Gastrocnemius medialis (tissue), 4 donors: ENCODE results near the gene PHACTR3. TPM values are rescaled to one million over a fixed set of nuclear protein-coding genes. Genes with fewer than 3 reads are reported as not detected.

Experiments
- ATAC-seq, 2 donors: fragments of 150-250 bp; one replicate each; pipeline ENCODE4 v1.9.1; 2016
- DNase-seq, 2 donors: peaks; one replicate each; pipeline ENCODE4 v3.0.0-alpha.2; 2019
- H3K27ac ChIP-seq, 4 donors: fragments of 200-600 bp; sonication (generic); 1 replicate in 1 of 4; 2 replicates in 3 of 4; pipeline ENCODE4 v1.5.1; 2016 to 2018; ENCODE audit warnings: mild to moderate bottlenecking in 2 of 4, moderate library complexity in 1 of 4
- H3K27me3 ChIP-seq, 3 donors: fragments of 200-600 bp; sonication (generic) in 2 of 3; 1 replicate in 1 of 3; 2 replicates in 2 of 3; pipeline versions ENCODE4 v1.5.1 to v1.6.0; 2016 to 2019; ENCODE audit warnings: mild to moderate bottlenecking in 1 of 3, moderate library complexity in 1 of 3
- H3K36me3 ChIP-seq, 2 donors: fragments of 200-600 bp; sonication (generic) in 1 of 2; one replicate each; pipeline ENCODE4 v1.5.1; 2017 to 2018
- H3K4me1 ChIP-seq, 2 donors: fragments of 200-600 bp; sonication (generic) in 1 of 2; one replicate each; pipeline ENCODE4 v1.5.1; 2016 to 2017; ENCODE audit warnings: mild to moderate bottlenecking in 2 of 2
- H3K4me3 ChIP-seq, 4 donors: fragments of 200-600 bp; sonication (generic) in 3 of 4; 1 replicate in 1 of 4; 2 replicates in 3 of 4; pipeline ENCODE4 v1.5.1; 2016 to 2019; ENCODE audit warnings: mild to moderate bottlenecking in 2 of 4
- H3K9me3 ChIP-seq, 3 donors: fragments of 200-600 bp; sonication (generic) in 2 of 3; 1 replicate in 1 of 3; 2 replicates in 2 of 3; pipeline ENCODE4 v1.5.1; 2016 to 2019
- POLR2A ChIP-seq, 2 donors: fragments of 450-650 bp; IDR thresholded peaks; one replicate each; pipeline ENCODE4 v1.6.1; 2017; ENCODE audit warnings: antibody characterized with exemption in 2 of 2, mild to moderate bottlenecking in 2 of 2, moderate library complexity in 2 of 2
- in situ Hi-C, 4 donors: fragments of 200-750 bp; cut with MboI; loops; one replicate each; pipeline versions ENCODE4 v1.15.0 to v1.8.0; 2017; ENCODE audit warnings: low sequenced_read_pairs in 4 of 4
- intact Hi-C: fragments of 100-400 bp; cut with DNase I; formaldehyde crosslinking; loops from one replicate; pipeline ENCODE4 v1.15.1; 2023; ENCODE audit warnings: low total_unique reads
- total RNA-seq, 4 donors: library from RNA; depleted of rRNA; stranded (reverse); fragments of >200 nt; gene quantifications; one replicate each; pipeline versions ENCODE4 v1.1.0 to v1.2.3, GENCODE V29; 2016
- TF ChIP-seq, protein P1 (sequence below), 5 experiments: fragments of 450-650 bp in 3 of 5; fragments of 200-600 bp in 2 of 5; sonication (generic) in 2 of 5; IDR thresholded peaks in 4 of 5; conservative IDR thresholded peaks in 1 of 5; 1 replicate in 4 of 5; 2 replicates in 1 of 5; pipeline ENCODE4 v1.5.1; 2016 to 2019; ENCODE audit warnings: antibody characterized with exemption in 5 of 5, mild to moderate bottlenecking in 3 of 5, moderate library complexity in 3 of 5

Gene PHACTR3
- total RNA-seq, 4 donors from 2014 or later, result 0.24 to 1.1 (median 0.59) TPM; not detected in 1

DNA sequence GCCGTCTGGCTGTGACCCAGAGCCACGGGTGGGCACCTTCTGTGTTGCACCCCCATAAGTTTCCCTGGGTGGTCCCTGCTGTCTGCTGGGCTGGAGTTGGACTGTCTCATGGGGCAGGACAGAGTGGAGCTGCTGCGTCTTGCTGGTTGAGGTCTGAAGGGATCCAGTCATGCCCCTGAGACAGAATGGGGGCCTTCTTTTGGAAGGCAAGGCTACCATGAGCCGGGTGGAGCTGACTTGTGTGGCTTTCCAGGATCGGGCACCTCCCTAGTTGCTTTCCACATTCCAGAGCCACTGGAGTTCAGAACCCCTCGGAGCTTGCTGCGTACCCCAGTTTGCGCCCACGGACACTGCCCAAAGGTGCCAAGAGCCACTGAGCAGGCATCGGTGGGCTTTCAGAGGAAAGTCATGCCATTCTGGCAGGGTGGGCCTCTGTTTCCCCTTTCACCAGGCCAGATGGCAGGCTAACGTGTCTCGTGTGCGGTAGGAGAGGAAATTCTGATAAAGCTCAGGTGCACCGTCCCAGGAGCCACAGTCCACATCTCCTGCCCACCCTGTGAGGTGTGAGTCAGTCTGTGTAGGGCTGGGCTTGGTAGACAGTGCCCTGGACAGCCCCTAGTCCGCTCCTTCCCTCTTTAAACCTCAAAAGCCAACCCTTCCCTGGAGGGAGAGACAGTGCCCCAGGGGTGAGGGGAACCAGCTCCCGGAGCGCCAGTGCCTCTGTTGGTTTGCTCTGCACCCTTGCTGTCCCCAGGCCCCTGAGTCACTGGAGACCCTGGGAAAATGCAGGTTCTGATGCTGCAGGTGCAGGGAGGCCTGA lies 203.8 kb downstream of the PHACTR3 start:
- DNase-seq (no peak), ATAC-seq (no peak)
- Histone ChIP-seq H3K4me1 (no peaks in the 10 kb centered on the region), H3K27ac (no peak overlapping the region), H3K27me3 (no peaks in the 10 kb centered on the region), H3K36me3 (no peaks in the 10 kb centered on the region), H3K4me3 (no peak overlapping the region), H3K9me3 (no peaks in the 10 kb centered on the region)
- no peak for TF ChIP-seq POLR2A (IDR thresholded peaks at IDR 0.05)
- TF ChIP-seq, protein P1, sequence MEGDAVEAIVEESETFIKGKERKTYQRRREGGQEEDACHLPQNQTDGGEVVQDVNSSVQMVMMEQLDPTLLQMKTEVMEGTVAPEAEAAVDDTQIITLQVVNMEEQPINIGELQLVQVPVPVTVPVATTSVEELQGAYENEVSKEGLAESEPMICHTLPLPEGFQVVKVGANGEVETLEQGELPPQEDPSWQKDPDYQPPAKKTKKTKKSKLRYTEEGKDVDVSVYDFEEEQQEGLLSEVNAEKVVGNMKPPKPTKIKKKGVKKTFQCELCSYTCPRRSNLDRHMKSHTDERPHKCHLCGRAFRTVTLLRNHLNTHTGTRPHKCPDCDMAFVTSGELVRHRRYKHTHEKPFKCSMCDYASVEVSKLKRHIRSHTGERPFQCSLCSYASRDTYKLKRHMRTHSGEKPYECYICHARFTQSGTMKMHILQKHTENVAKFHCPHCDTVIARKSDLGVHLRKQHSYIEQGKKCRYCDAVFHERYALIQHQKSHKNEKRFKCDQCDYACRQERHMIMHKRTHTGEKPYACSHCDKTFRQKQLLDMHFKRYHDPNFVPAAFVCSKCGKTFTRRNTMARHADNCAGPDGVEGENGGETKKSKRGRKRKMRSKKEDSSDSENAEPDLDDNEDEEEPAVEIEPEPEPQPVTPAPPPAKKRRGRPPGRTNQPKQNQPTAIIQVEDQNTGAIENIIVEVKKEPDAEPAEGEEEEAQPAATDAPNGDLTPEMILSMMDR (IDR thresholded peaks at IDR 0.05 in 4 of 5, conservative IDR thresholded peaks at IDR 0.05 in 1 of 5), result no peak
- intact Hi-C loops, result no loop called here
- in situ Hi-C loops, result no loop called here

DNA sequence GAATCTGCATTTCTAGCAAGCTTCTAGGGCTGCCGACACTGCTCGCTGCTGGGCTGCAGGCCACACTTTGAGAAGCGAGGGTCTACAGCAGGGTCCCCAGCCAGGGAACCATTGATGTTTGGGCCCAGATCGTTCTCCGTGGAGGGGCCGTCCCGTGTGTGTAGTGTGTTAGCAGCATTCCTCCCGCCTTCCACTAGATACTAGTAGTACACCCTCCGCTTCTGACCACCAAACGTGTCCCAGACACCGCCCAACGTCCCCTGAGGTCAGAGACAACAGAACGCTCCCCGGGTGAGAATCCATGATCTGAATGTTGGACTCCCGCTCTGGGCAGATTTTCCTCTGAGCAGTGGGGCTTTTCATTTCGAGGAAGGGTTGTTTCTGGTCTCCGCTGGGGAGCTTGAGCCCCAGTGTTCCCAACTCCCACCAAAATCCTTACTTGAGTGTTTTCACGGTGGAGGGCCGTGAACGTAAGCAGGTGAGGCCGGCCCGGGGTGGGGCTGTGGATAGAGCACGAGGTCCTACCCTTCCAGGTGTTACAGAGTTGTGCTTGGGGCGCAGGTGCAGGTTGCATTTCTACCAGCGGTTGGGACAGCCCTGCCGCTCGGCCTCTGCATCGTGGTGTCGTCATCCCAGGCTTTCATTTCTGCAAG lies 204.5 kb downstream of the PHACTR3 start:
- TF ChIP-seq, protein P1 (IDR thresholded peaks at IDR 0.05 in 4 of 5, conservative IDR thresholded peaks at IDR 0.05 in 1 of 5), result no peak
- TF ChIP-seq POLR2A (IDR thresholded peaks at IDR 0.05), result no peak
- H3K4me3 ChIP-seq, result no peak overlapping the region
- H3K27me3 ChIP-seq, result no peaks in the 10 kb centered on the region
- in situ Hi-C loops, result no loop called here
- no peak for DNase-seq
- no peaks in the 10 kb centered on the region for H3K9me3 ChIP-seq
- no peaks in the 10 kb centered on the region for H3K36me3 ChIP-seq
- ATAC-seq, result no peak
- H3K27ac ChIP-seq, result no peak overlapping the region
- intact Hi-C loops, result no loop called here
- H3K4me1 ChIP-seq, result no peaks in the 10 kb centered on the region

DNA sequence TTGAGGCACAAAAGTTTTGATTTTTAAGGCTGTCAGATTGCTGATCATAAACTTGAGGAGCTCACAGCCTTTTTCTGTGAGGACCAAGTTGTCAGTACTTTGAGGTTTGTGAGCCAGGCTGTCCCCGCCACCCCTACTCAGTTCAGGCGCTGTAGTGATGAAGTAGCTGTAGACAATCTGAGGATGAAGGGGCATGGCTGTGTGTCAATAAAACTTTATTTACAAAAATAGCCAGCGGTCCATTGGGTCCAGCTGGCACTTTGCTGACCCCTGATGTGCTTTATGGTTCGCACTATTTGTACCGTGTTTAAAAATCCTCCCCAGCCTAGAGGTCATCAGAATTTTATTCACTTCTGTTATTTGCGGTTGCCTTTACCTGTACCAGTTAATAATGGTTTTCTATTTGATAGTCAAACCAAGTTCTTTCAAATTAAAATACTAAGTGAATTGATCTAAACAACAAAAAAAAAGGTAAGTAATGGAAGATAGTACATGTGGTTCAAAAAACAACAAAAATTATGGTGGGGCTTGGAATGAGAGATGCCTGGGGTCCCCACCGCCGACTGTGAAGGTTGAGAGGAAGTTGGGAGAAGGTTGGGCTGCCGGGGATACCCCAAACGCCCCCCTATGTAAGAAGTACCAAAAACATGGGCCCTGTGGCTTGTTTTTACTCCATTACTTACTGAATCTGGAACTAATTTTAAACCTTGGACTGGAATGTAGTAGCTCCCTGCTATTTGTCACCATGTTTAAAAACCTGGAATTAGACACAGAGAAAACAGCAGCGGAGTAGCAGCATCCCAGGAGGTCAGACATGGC lies 205.5 kb downstream of the PHACTR3 start:
- Histone ChIP-seq H3K4me1 (no peaks in the 10 kb centered on the region), H3K4me3 (no peak overlapping the region), H3K36me3 (no peaks in the 10 kb centered on the region), H3K27ac (no peak overlapping the region), H3K9me3 (no peaks in the 10 kb centered on the region), H3K27me3 (no peaks in the 10 kb centered on the region)
- ATAC-seq (no peak), DNase-seq (no peak)
- in situ Hi-C loops (no loop called here), intact Hi-C loops (no loop called here)
- no peak for TF ChIP-seq POLR2A (IDR thresholded peaks at IDR 0.05)
- TF ChIP-seq, protein P1 (IDR thresholded peaks at IDR 0.05 in 4 of 5, conservative IDR thresholded peaks at IDR 0.05 in 1 of 5), result no peak

- no peak overlapping the region for H3K4me3 ChIP-seq
- no peak for ATAC-seq
- no peaks in the 10 kb centered on the region for H3K36me3 ChIP-seq
- H3K27me3 ChIP-seq, result no peaks in the 10 kb centered on the region
- DNase-seq, result no peak
- in situ Hi-C loops (no loop called here), intact Hi-C loops (no loop called here)
- TF ChIP-seq, protein P1 (IDR thresholded peaks at IDR 0.05 in 4 of 5, conservative IDR thresholded peaks at IDR 0.05 in 1 of 5), result no peak
- TF ChIP-seq POLR2A (IDR thresholded peaks at IDR 0.05), result no peak
- H3K27ac ChIP-seq, result no peak overlapping the region
- H3K4me1 ChIP-seq, result no peaks in the 10 kb centered on the region
- H3K9me3 ChIP-seq, result no peaks in the 10 kb centered on the region
Observed at GRCh38 chr20:59810449-59811187, 206.3 kb downstream of the PHACTR3 start.
